Tibial nerve (tissue), 3 donors: Measurements from ENCODE around the gene VTI1A.

Experiments used
- POLR2A ChIP-seq, 2 donors: fragments of 450-650 bp; IDR thresholded peaks; one replicate each; pipeline ENCODE4 v1.6.1; 2017; ENCODE audit warnings: antibody characterized with exemption in 2 of 2, mild to moderate bottlenecking in 2 of 2, moderate library complexity in 2 of 2
- TF ChIP-seq, protein P1 (sequence below), 5 experiments: fragments of 200-600 bp in 3 of 5; fragments of 450-650 bp in 2 of 5; sonication (generic) in 3 of 5; IDR thresholded peaks; one replicate each; pipeline ENCODE4 v1.5.1; 2016 to 2019; ENCODE audit warnings: antibody characterized with exemption in 5 of 5, mild to moderate bottlenecking in 3 of 5, moderate library complexity in 2 of 5

DNA sequence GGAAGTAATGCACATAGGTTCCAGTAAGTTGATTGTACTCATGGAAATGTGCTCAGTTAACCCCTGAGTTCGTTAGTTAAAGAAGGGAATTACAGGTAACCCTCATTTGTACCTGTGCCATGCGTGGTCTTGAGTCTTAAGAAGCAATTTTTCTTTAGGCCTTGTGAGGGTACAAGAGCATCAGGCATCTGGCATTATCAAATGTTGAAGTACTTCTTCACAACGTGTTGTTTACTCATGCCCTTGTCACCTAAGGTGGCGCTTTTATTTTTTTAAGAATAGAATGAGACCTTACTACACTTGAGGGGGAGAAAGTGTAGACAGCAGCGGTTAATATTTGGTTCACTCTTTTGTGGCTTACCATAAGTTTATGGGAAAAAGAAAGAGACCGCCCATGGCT is 167.1 kb downstream of the VTI1A start:
- TF ChIP-seq, protein P1, sequence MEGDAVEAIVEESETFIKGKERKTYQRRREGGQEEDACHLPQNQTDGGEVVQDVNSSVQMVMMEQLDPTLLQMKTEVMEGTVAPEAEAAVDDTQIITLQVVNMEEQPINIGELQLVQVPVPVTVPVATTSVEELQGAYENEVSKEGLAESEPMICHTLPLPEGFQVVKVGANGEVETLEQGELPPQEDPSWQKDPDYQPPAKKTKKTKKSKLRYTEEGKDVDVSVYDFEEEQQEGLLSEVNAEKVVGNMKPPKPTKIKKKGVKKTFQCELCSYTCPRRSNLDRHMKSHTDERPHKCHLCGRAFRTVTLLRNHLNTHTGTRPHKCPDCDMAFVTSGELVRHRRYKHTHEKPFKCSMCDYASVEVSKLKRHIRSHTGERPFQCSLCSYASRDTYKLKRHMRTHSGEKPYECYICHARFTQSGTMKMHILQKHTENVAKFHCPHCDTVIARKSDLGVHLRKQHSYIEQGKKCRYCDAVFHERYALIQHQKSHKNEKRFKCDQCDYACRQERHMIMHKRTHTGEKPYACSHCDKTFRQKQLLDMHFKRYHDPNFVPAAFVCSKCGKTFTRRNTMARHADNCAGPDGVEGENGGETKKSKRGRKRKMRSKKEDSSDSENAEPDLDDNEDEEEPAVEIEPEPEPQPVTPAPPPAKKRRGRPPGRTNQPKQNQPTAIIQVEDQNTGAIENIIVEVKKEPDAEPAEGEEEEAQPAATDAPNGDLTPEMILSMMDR (IDR thresholded peaks at IDR 0.05), result no peak
- TF ChIP-seq POLR2A (IDR thresholded peaks at IDR 0.05), result no peak
